M059J (cell line): ENCODE data around the gene PI4K2A. TPM values are rescaled to one million over a fixed set of nuclear protein-coding genes. Genes with fewer than 3 reads are reported as not detected.
"Not testable (repeated sequence)": the region's sequence is repeated elsewhere in the genome, so short reads cannot be mapped to it uniquely, and the experiment has no call there.

Source experiments
- DNase-seq: peaks from one replicate; pipeline ENCODE4 v3.0.0-alpha.2; 2012; ENCODE audit warnings: low read depth
- total RNA-seq: library from RNA; depleted of rRNA; stranded (reverse); fragments of >200 nt; shearing (Covaris generic); gene quantifications from 2 replicates; pipeline ENCODE4 v1.2.3, GENCODE V29; 2014

PI4K2A gene
- total RNA-seq, 1 experiment from 2014 or later, result 31.2 TPM

- DNase-seq, result peak; percentile 72
These were observed 33.5 kb downstream of the PI4K2A start for GRCh38 chr10:97673736-97674525.

DNA sequence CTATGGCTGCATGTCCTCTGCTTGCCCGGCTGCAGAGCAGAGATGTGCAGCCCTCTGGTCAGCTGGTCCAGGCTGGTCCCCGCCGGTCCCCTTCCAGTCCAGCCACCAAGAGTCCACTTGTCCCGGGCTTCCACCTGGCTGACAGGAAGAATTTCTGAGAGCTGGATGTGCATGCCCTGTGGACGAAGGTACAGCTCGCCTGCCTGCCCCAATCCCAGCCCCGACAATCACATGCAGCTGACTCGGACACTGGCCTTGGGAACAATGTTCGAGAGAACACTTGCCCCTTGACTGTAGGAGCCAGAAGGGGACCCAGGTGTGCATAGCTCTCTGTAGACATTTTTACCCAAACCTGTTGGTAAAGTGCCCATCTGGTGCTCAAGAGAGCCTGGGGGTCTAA is 34.8 kb downstream of the PI4K2A start:
- DNase-seq, result no peak

DNA sequence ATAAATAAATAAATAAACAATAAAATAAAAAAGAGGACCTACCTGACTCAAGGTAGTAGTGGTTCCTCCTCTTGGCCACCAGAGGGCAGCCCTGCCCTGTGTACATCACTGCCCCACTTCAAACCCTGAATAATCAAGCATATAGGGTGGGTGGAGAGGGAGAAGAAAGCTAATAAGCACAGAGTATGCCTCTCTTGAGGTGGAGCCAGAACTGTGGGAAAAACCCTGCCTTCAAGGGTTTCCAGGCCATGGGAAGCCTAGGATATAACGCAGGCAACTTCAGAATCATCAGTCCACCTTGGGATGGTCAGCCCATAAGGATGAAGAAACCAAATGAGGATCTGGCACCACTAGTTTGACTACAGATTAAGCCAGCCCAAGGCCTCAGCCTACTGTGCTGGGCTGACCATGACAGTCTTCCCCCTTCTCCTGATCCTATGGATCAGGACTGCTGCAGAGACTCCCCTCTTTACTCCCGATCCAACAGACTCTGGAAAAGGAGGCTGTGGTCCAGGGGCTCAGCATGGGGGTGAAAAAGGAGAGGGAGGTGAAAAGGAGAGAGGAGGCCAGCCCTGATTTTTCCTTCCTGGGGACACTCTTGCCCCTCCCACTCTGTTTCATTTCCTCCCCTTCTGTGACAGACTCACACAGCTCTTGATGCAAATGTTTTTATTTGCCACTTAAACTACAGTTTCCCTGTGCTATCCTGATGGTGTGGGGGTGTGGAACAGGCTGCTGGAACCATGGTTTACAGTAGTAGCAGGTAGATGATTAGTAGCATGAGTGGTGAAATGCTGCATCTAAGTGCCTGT is 36.5 kb downstream of the PI4K2A start:
- peak; percentile 44 for DNase-seq

DNA sequence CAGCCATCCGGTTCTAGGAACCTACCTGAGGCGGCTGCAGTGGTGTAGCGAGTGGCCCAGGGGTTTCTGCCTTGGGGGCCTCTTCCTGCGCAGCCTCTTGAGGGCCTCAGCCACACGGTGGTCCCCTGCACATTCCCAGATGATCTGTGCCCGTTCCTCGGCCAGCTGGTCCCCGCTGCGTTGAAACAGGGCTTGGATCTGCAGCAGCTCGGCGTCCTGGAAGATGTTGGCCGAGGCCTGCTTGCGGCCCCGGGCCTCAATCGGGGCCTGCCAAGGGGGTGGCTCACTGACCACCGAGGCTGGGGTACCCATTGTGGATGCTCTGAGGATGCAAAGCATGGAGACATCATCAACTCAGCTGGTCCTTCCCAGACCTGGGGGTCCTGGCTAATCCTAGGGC is 39.1 kb downstream of the PI4K2A start:
- DNase-seq, result no peak

DNA sequence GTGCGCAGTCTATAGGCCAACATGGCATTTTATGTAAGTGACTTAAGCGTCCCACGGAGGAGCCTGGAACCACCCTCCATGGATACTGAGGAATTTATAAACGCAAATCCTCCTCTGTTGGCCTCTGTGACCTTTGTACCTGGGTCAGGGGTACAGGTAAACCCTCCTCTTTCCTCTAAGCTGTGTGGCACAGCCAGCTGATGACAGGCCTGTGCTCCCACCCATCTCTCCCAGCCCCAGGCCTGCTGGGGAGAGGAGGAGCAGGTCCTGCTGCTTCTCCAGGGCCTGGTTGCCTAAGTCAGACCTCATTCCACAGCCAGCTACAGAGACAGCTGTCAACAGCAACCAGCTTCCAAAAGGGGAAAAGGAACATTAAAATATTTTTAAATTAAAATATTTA is 41.6 kb downstream of the PI4K2A start:
- DNase-seq, result no peak

DNA sequence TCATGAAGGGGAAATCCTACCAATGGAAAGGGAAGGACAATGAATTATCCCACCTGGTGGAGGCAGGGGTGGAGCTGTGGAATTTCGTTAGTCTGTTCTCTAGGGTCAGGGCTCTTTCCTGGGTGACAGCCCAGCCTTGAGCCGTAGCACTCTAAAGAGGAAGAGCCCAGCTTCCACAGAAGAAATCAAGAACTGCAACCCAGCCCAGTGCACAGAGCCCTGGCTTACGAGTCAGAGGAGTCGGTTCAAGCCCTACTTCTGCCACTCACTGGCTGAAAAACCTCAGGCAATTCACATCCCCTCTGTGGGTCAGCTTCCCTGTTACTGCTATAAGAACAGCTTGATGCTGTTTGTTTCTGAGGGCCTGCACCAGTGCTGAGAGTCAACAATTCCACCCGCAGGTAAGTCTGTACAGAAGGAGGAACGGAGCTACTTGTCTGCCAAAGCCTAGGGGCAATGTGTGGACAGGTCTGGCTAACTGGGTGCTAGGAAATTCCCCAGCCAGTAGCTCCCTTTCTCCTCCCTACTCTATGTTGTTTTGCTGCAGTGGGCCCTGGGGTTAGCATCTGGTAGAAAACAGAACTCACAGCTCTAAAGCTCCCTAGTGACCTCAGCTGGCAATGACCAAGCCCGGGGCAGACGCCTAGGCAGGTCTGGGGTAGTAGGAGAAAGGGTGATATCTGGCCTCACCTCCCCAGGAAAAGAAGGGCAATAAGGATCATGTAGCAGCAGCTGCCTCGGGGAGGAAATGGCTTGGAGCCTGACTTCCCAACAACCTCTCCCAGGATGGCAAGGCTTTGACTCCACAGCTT is 43.3 kb downstream of the PI4K2A start:
- peak; percentile 70 for DNase-seq

- DNase-seq, result not testable (repeated sequence)
These were observed 43.9 kb downstream of the PI4K2A start for GRCh38 chr10:97684368-97684713.

- no peak for DNase-seq
These were observed 44.5 kb downstream of the PI4K2A start for GRCh38 chr10:97684866-97685394.

- DNase-seq, result peak; percentile 33
These were observed 45.0 kb downstream of the PI4K2A start for GRCh38 chr10:97685395-97685958.

- DNase-seq, result no peak
These were observed 46.0 kb downstream of the PI4K2A start for GRCh38 chr10:97686301-97686961.

GRCh38 chr10:97686962-97687784 is 46.7 kb downstream of the PI4K2A start, which contains the start of gene AVPI1:
AVPI1 (minus strand) TSS chr10:97687241; CDS start chr10:97679905, 7,336 bp downstream.
- peak; percentile 97 for DNase-seq

GRCh38 chr10:97687785-97688781 is 47.6 kb downstream of the PI4K2A start:
- peak; percentile 66 for DNase-seq

GRCh38 chr10:97689559-97690020 is 49.1 kb downstream of the PI4K2A start:
- DNase-seq, result peak; percentile 96

- DNase-seq, result no peak
These were observed 49.7 kb downstream of the PI4K2A start for GRCh38 chr10:97690133-97690532.

DNA sequence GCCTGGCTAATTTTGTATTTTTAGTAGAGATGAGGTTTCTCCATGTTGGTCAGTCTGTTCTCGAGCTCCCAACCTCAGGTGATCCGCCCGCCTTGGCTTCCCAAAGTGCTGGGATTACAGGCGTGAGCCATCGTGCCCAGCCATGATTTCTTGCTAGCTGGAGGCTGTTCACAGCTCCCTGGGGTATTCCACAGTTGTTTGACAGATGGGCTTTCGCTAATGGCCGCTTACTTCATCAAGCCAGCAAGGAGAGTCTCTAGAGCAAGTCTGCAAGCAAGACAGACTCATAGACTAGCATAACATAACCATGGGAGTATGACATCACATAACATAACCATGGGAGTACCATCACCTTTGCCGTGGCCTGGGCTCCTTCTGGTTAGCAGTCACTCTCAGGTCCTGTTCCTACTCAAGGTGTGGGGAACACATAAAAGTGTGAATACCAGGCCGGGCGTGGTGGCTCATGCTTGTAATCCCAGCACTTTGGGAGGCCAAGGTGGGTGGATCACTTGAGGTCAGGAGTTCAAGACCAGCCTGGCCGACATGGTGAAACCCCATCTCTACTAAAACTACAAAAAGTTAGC is 57.7 kb downstream of the PI4K2A start:
- DNase-seq, result not testable (repeated sequence)

GRCh38 chr10:97701438-97702069 is 61.1 kb downstream of the PI4K2A start:
- peak; percentile 70 for DNase-seq

DNA sequence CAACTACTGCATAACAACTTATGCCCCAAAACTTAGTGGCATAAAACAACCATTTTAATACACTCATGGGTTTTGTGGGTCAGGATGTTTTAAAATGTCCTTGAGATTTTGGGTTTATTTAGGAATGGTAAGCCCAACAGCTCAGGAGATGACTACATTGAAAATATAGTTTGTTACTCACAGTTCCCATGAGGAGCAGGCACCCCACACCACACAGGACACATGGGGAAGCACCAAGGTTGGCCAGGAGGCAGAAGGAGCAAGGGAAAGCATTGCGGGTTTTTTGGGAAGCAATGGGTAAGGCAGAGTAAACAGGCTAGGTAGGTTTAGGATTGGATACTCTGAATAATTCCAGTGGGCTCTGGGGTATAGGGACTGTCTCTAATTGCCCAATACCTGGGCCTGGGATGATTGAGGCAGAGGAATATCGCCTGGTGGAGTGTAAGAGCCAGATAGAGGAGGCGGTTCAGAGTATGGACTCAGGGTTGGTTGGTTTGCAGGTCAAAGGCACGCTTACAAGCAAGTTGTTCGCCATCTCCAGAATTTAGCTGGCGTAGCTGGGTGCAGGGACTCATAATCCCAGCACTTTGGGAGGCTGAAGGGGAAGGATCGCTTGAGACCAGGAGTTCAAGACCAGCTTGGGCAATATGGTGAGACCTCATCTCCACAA is 63.1 kb downstream of the PI4K2A start:
- DNase-seq, result no peak
